IMR-90 (cell line): Measurements from ENCODE around the gene CBFA2T3. TPM values are rescaled to one million over a fixed set of nuclear protein-coding genes. Genes with fewer than 3 reads are reported as not detected.

Experiments used
- ATAC-seq: fragments of 200-7000 bp; cut with Tn5 transposase; 2 replicates; pipeline ENCODE4 v1.9.1; 2020; ENCODE audit warnings: low read depth, mild to moderate bottlenecking, moderate library complexity
- BruUV-seq: library from RNA; stranded (reverse); fragments of 400-500 nt; replicated peaks from 2 replicates; lab custom pipeline; 2021; lab: Mats Ljungman, UMichigan
- CTCF ChIA-PET: fragments of 300-600 bp; formaldehyde crosslinking; extraction: SDS; loops from one replicate; lab custom pipeline; 2021; ENCODE audit warnings: antibody characterized with exemption; lab: Yijun Ruan, JAX
- POLR2A ChIA-PET: fragments of 300-600 bp; sonication (Branson Sonifier 250); formaldehyde crosslinking; loops from one replicate; lab custom pipeline; 2022; ENCODE audit warnings: antibody characterized with exemption; ENCODE audit not compliant: unreplicated experiment; lab: Charles Lee
- DNase-seq: peaks from one replicate; pipeline ENCODE4 v3.0.0; 2013
- H2AFZ ChIP-seq: replicated peaks from 2 replicates; pipeline ENCODE3; 2013; ENCODE audit warnings: low read length, mild to moderate bottlenecking; ENCODE audit not compliant: poor library complexity
- H2AK5ac ChIP-seq: 2 replicates; pipeline ENCODE4 v1.6.1; 2013; ENCODE audit warnings: low read depth, low read length, inconsistent platforms
- H2AK9ac ChIP-seq: replicated peaks from 2 replicates; pipeline ENCODE3; 2013; ENCODE audit warnings: mild to moderate bottlenecking, low read depth, low read length, moderate library complexity; ENCODE audit not compliant: poor library complexity
- H2BK120ac ChIP-seq: 2 replicates; pipeline ENCODE4 v1.6.1; 2013; ENCODE audit warnings: low read depth, low read length, inconsistent platforms
- H2BK15ac ChIP-seq: 3 replicates; pipeline ENCODE4 v1.6.1; 2013; ENCODE audit warnings: low read depth, low read length, inconsistent platforms
- H2BK20ac ChIP-seq: 2 replicates; pipeline ENCODE4 v1.6.1; 2013; ENCODE audit warnings: low read depth, mild to moderate bottlenecking, inconsistent platforms, low read length, moderate library complexity
- H2BK5ac ChIP-seq: 2 replicates; pipeline ENCODE4 v1.6.1; 2013; ENCODE audit warnings: mild to moderate bottlenecking, low read depth, low read length, inconsistent platforms; ENCODE audit not compliant: poor library complexity, severe bottlenecking
- H3K14ac ChIP-seq: replicated peaks from 2 replicates; pipeline ENCODE4 v1.6.1; 2013; ENCODE audit warnings: low read depth, low read length, inconsistent platforms
- H3K18ac ChIP-seq: 2 replicates; pipeline ENCODE4 v1.6.1; 2013; ENCODE audit warnings: low read depth, low read length, control low read depth
- H3K23ac ChIP-seq: 2 replicates; pipeline ENCODE4 v1.6.1; 2013; ENCODE audit warnings: low read depth, low read length, inconsistent platforms
- H3K27ac ChIP-seq: 2 replicates; pipeline ENCODE4 v1.5.1; 2013; ENCODE audit warnings: mild to moderate bottlenecking, control low read depth, low read length; ENCODE audit not compliant: insufficient read depth
- H3K27me3 ChIP-seq: 2 replicates; pipeline ENCODE4 v1.6.1; 2013; ENCODE audit warnings: low read length; ENCODE audit not compliant: control insufficient read depth, insufficient read depth
- H3K36me3 ChIP-seq: 2 replicates; pipeline ENCODE4 v1.6.1; 2013; ENCODE audit warnings: low read length, mixed read lengths; ENCODE audit not compliant: control insufficient read depth, insufficient read depth
- H3K4ac ChIP-seq: 2 replicates; pipeline ENCODE4 v1.6.1; 2013; ENCODE audit warnings: low read depth, low read length, inconsistent platforms
- H3K4me1 ChIP-seq: 2 replicates; pipeline ENCODE4 v1.6.1; 2013; ENCODE audit warnings: low read length, mixed read lengths; ENCODE audit not compliant: control insufficient read depth, insufficient read depth
- H3K4me2 ChIP-seq: 2 replicates; pipeline ENCODE4 v1.6.1; 2013; ENCODE audit warnings: low read depth, mild to moderate bottlenecking, control low read depth, low read length, moderate library complexity
- H3K4me3 ChIP-seq: 2 replicates; pipeline ENCODE4 v1.5.1; 2013; ENCODE audit warnings: low read depth, mild to moderate bottlenecking, control low read depth, low read length, moderate library complexity; ENCODE audit not compliant: insufficient read depth
- H3K56ac ChIP-seq: 2 replicates; pipeline ENCODE4 v1.6.1; 2013; ENCODE audit warnings: low read length, inconsistent platforms; ENCODE audit not compliant: insufficient read depth; ENCODE audit errors: extremely low read depth
- H3K79me1 ChIP-seq, 2 experiments: 2 replicates each; pipeline ENCODE4 v1.6.1; 2013; ENCODE audit warnings: low read length in 2 of 2, inconsistent platforms in 1 of 2, low read depth in 1 of 2
- H3K9ac ChIP-seq: 2 replicates; pipeline ENCODE4 v1.6.1; 2013; ENCODE audit warnings: low read depth, low read length, control low read depth
- H3K9me1 ChIP-seq: 2 replicates; pipeline ENCODE4 v1.6.1; 2013; ENCODE audit warnings: low read length, inconsistent platforms; ENCODE audit not compliant: insufficient read depth
- H3K9me3 ChIP-seq: 2 replicates; pipeline ENCODE4 v1.6.1; 2013; ENCODE audit warnings: low read length; ENCODE audit not compliant: control insufficient read depth, insufficient read depth
- H4K20me1 ChIP-seq: 2 replicates; pipeline ENCODE4 v1.6.1; 2013; ENCODE audit warnings: low read length, inconsistent platforms; ENCODE audit not compliant: insufficient read depth
- H4K5ac ChIP-seq: 2 replicates; pipeline ENCODE4 v1.6.1; 2013; ENCODE audit warnings: mild to moderate bottlenecking, low read depth, low read length, control low read depth
- H4K8ac ChIP-seq, 2 experiments: 2 replicates each; pipeline ENCODE4 v1.6.1; 2013; ENCODE audit warnings: low read depth in 2 of 2, low read length in 2 of 2, control low read depth in 1 of 2, inconsistent platforms in 1 of 2
- H4K91ac ChIP-seq: 2 replicates; pipeline ENCODE4 v1.6.1; 2013; ENCODE audit warnings: low read depth, low read length, inconsistent platforms; ENCODE audit not compliant: insufficient read depth
- CEBPB ChIP-seq: IDR thresholded peaks from 2 replicates; pipeline ENCODE4 v1.6.1; 2012; ENCODE audit warnings: low read depth, low read length, improper control_type of control experiment
- CHD1 ChIP-seq: IDR thresholded peaks from 2 replicates; pipeline ENCODE4 v1.6.1; 2012; ENCODE audit warnings: low read depth, low read length, improper control_type of control experiment
- ELK1 ChIP-seq: fragments of 150-350 bp; IDR thresholded peaks from 2 replicates; pipeline ENCODE4 v1.6.1; 2016; ENCODE audit warnings: low read depth, mild to moderate bottlenecking, low read length, moderate library complexity, borderline replicate concordance
- MXI1 ChIP-seq: IDR thresholded peaks from 2 replicates; pipeline ENCODE4 v1.6.1; 2012; ENCODE audit warnings: low read depth, mild to moderate bottlenecking, low read length, moderate library complexity, borderline replicate concordance
- POLR2A ChIP-seq: IDR thresholded peaks from 2 replicates; pipeline ENCODE4 v1.6.1; 2012; ENCODE audit warnings: mild to moderate bottlenecking, low read depth, low read length
- RAD21 ChIP-seq: IDR thresholded peaks from 2 replicates; pipeline ENCODE4 v1.6.1; 2012; ENCODE audit warnings: low read length, improper control_type of control experiment
- RCOR1 ChIP-seq: IDR thresholded peaks from 2 replicates; pipeline ENCODE4 v1.6.1; 2012; ENCODE audit warnings: mild to moderate bottlenecking, low read length, improper control_type of control experiment; ENCODE audit not compliant: insufficient replicate concordance
- SMC3 ChIP-seq: fragments of 150-350 bp; IDR thresholded peaks from 2 replicates; pipeline ENCODE4 v1.6.1; 2016; ENCODE audit warnings: low read depth, mild to moderate bottlenecking, antibody characterized with exemption, low read length, moderate library complexity
- WGBS, 2 experiments: methylation state at CpG; one replicate each; pipeline versions ENCODE4 v1.1.5 to v1.1.7; 2013; ENCODE audit warnings: missing lambda C conversion rate in 2 of 2; ENCODE audit not compliant: insufficient read length in 1 of 2; ENCODE audit errors: extremely low coverage in 2 of 2; 5-methylcytosine and 5-hydroxymethylcytosine counted together
- dilution Hi-C: fragments of 300-500 bp; cut with HindIII; formaldehyde crosslinking; loops from one replicate; pipeline ENCODE4 v1.14.3; 2018; ENCODE audit warnings: low sequenced_read_pairs; ENCODE audit not compliant: unreplicated experiment
- in situ Hi-C: fragments of 300-500 bp; cut with MboI; formaldehyde crosslinking; loops from 3 replicates; pipeline ENCODE4 v1.14.3; 2019; ENCODE audit warnings: low sequenced_read_pairs, inconsistent platforms, mixed read lengths
- intact Hi-C: fragments of 100-400 bp; cut with micrococcal nuclease; formaldehyde crosslinking; loops from 2 replicates; pipeline ENCODE4 v1.10.0; 2022
- polyA plus RNA-seq, 3 experiments: library from polyadenylated mRNA; depleted of rRNA; stranded (reverse); fragments of >200 nt; gene quantifications; 2 replicates each; pipeline ENCODE4 v1.2.3, GENCODE V29; 2012; ENCODE audit warnings: low replicate concordance in 1 of 3
- total RNA-seq: library from RNA; depleted of rRNA; stranded (reverse); fragments of >200 nt; gene quantifications from 2 replicates; pipeline ENCODE4 v1.2.3, GENCODE V29; 2012
- TF ChIP-seq, protein P1 (sequence below): fragments of 150-350 bp; IDR thresholded peaks from 2 replicates; pipeline ENCODE4 v1.6.1; 2017; ENCODE audit warnings: mild to moderate bottlenecking, antibody characterized with exemption, low read length, low read depth

CBFA2T3 gene
- total and polyA plus RNA-seq, 2 of the 4 experiments (the other 2 are of a cell fraction): not detected

- no TSS peak for BruUV-seq
- WGBS, 2 experiments: 27% methylated on average over 11 of the region's 12 CpGs; no CpG with 5 or more reads in 1 of the 2 experiments
- Histone ChIP-seq H3K4ac (no peak overlapping the region), H4K91ac (no peak overlapping the region), H4K20me1 (no peaks in the 10 kb centered on the region), H3K18ac (no peak overlapping the region), H2AFZ (no peak overlapping the region), H3K36me3 (no peaks in the 10 kb centered on the region), H2BK5ac (no peak overlapping the region), H3K14ac (no peak overlapping the region), H3K4me2 (no peak overlapping the region), H3K56ac (no peak overlapping the region), H4K8ac (no peak overlapping the region), H3K27me3 (peaks cover 23% of the 10 kb centered on the region; the same call in 1 of the 2 replicates), H3K27ac (no peak overlapping the region), H3K79me1 (no peaks in the 10 kb centered on the region), H3K9me3 (no peaks in the 10 kb centered on the region), H3K4me1 (no peaks in the 10 kb centered on the region), H2BK15ac (no peak overlapping the region), H2BK120ac (no peak overlapping the region), H4K5ac (no peak overlapping the region), H3K4me3 (no peak overlapping the region), H2BK20ac (no peak overlapping the region), H3K23ac (no peak overlapping the region), H3K9ac (no peak overlapping the region), H2AK9ac (no peak overlapping the region), H2AK5ac (no peak overlapping the region), H3K9me1 (no peaks in the 10 kb centered on the region)
- TF ChIP-seq SMC3: no peak
- TF ChIP-seq, protein P1, sequence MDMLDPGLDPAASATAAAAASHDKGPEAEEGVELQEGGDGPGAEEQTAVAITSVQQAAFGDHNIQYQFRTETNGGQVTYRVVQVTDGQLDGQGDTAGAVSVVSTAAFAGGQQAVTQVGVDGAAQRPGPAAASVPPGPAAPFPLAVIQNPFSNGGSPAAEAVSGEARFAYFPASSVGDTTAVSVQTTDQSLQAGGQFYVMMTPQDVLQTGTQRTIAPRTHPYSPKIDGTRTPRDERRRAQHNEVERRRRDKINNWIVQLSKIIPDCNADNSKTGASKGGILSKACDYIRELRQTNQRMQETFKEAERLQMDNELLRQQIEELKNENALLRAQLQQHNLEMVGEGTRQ: no peak
- TF ChIP-seq RAD21: no peak
- TF ChIP-seq MXI1: no peak
- TF ChIP-seq POLR2A: no peak
- TF ChIP-seq CEBPB: no peak
- no peak for TF ChIP-seq ELK1
- no peak for TF ChIP-seq RCOR1
- TF ChIP-seq CHD1: no peak
- in situ Hi-C loops (no loop called here), intact Hi-C loops (no loop called here), dilution Hi-C loops (no loop called here)
- no peak for ATAC-seq
- CTCF ChIA-PET: no interaction called here
- POLR2A ChIA-PET: no interaction called here
- no peak for DNase-seq
Measured at GRCh38 chr16:88900662-88901052, 76.3 kb downstream of the CBFA2T3 start.
